HEK293 (cell line): ENCODE results near the gene MCIDAS.

Experiments used
- GLI4 ChIP-seq: fragments of 450-650 bp; formaldehyde crosslinking; IDR thresholded peaks from 2 replicates; pipeline ENCODE4 v1.5.1; 2016; ENCODE audit warnings: missing biosample characterization, missing genetic modification characterization
- ZNF138 ChIP-seq: fragments of 450-650 bp; formaldehyde crosslinking; IDR thresholded peaks from 2 replicates; pipeline ENCODE4 v1.5.1; 2016; ENCODE audit warnings: missing biosample characterization, missing genetic modification characterization, borderline replicate concordance
- ZNF266 ChIP-seq: fragments of 450-650 bp; formaldehyde crosslinking; IDR thresholded peaks from 2 replicates; pipeline ENCODE4 v1.5.1; 2016; ENCODE audit warnings: missing biosample characterization, missing genetic modification characterization, low read depth
- ZNF302 ChIP-seq: fragments of 450-650 bp; formaldehyde crosslinking; IDR thresholded peaks from 2 replicates; pipeline ENCODE4 v1.5.1; 2016; ENCODE audit warnings: missing biosample characterization, missing genetic modification characterization, low read depth
- ZNF350 ChIP-seq: fragments of 450-650 bp; formaldehyde crosslinking; IDR thresholded peaks from 2 replicates; pipeline ENCODE4 v1.5.0; 2017; ENCODE audit warnings: missing biosample characterization, mild to moderate bottlenecking, missing genetic modification characterization
- ZNF501 ChIP-seq: fragments of 450-650 bp; formaldehyde crosslinking; IDR thresholded peaks from 2 replicates; pipeline ENCODE4 v1.5.1; 2016; ENCODE audit warnings: missing biosample characterization, missing genetic modification characterization
- ZNF521 ChIP-seq: fragments of 450-650 bp; formaldehyde crosslinking; IDR thresholded peaks from 2 replicates; pipeline ENCODE4 v1.5.1; 2017; ENCODE audit warnings: missing biosample characterization, mild to moderate bottlenecking, missing genetic modification characterization
- ZNF560 ChIP-seq: fragments of 450-650 bp; formaldehyde crosslinking; IDR thresholded peaks from 2 replicates; pipeline ENCODE4 v1.5.1; 2017; ENCODE audit warnings: missing biosample characterization, missing genetic modification characterization, borderline replicate concordance
- ZNF600 ChIP-seq: fragments of 450-650 bp; formaldehyde crosslinking; IDR thresholded peaks from 2 replicates; pipeline ENCODE4 v1.5.1; 2016; ENCODE audit warnings: missing biosample characterization, missing genetic modification characterization
- ZNF660 ChIP-seq: fragments of 450-650 bp; IDR thresholded peaks from 2 replicates; pipeline ENCODE4 v1.5.1; 2018; ENCODE audit warnings: missing biosample characterization, mild to moderate bottlenecking, missing genetic modification characterization
- ZNF707 ChIP-seq: fragments of 450-650 bp; formaldehyde crosslinking; IDR thresholded peaks from 2 replicates; pipeline ENCODE4 v1.5.1; 2016; ENCODE audit warnings: missing biosample characterization, missing genetic modification characterization
- ZSCAN23 ChIP-seq: fragments of 450-650 bp; formaldehyde crosslinking; IDR thresholded peaks from 2 replicates; pipeline ENCODE4 v1.5.1; 2016; ENCODE audit warnings: missing biosample characterization, missing genetic modification characterization
- TF ChIP-seq, protein P1 (sequence below): fragments of 450-650 bp; formaldehyde crosslinking; IDR thresholded peaks from 2 replicates; pipeline ENCODE4 v1.5.1; 2017; ENCODE audit warnings: missing biosample characterization, mild to moderate bottlenecking, missing genetic modification characterization, moderate library complexity
- TF ChIP-seq, protein P2 (sequence below): fragments of 450-650 bp; formaldehyde crosslinking; IDR thresholded peaks from 2 replicates; pipeline ENCODE4 v1.5.1; 2016; ENCODE audit warnings: missing biosample characterization, missing genetic modification characterization, borderline replicate concordance
- TF ChIP-seq, protein P3 (sequence below): fragments of 450-650 bp; formaldehyde crosslinking; optimal IDR thresholded peaks from 2 replicates; pipeline ENCODE3; 2016; ENCODE audit warnings: missing biosample characterization, mild to moderate bottlenecking, missing genetic modification characterization
- TF ChIP-seq, protein P4 (sequence below): fragments of 450-650 bp; formaldehyde crosslinking; IDR thresholded peaks from 2 replicates; pipeline ENCODE4 v1.5.1; 2016; ENCODE audit warnings: missing biosample characterization, missing genetic modification characterization
- TF ChIP-seq, protein P5 (sequence below): fragments of 450-650 bp; formaldehyde crosslinking; IDR thresholded peaks from 2 replicates; pipeline ENCODE4 v1.5.0; 2017; ENCODE audit warnings: missing biosample characterization, missing genetic modification characterization, borderline replicate concordance
- TF ChIP-seq, protein P6 (sequence below): fragments of 450-650 bp; formaldehyde crosslinking; IDR thresholded peaks from 2 replicates; pipeline ENCODE4 v1.5.1; 2016; ENCODE audit warnings: missing biosample characterization, missing genetic modification characterization
- TF ChIP-seq, protein P7 (sequence below): fragments of 450-650 bp; formaldehyde crosslinking; IDR thresholded peaks from 2 replicates; pipeline ENCODE4 v1.5.1; 2016; ENCODE audit warnings: missing biosample characterization, missing genetic modification characterization

Gene MCIDAS

DNA sequence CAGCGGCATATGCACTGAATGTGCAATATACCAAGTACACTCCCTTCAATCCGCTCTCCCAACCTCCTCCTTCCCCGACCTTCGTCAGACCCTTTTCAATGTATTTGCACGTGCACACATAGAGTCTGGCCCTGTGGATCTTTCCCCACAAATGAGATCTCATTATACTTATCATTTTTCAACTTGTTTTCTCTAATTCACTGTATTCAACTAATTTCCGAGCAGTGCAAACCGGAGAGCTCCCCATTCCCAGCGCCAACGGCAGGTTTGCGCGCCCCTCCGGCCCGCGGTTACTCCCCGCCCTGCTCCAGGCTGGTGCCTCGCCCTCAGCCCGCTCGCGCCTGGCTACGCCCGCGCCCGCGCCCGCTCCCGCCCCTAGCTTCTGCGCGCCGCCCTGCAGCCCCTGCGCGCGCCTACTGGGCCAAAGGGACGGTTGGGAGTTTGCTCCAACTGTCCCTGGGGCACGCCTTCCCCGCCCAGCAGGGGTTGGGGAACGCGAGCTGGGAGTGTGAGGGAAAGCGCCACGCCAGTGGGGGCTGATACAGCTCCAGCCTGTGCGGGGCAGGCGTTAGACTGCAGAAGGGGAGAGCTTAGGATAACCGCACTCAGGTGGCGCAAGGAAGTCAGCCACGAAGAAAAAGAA lies 50.8 kb downstream of the MCIDAS start (continued):
- TF ChIP-seq ZNF501 (tag by site-specific recombination) (peak; percentile 19; the same call in 1 of the 2 replicates), ZNF560 (tag by site-specific recombination) (no peak), ZNF266 (tag by site-specific recombination) (no peak), ZNF350 (tag by site-specific recombination) (no peak), ZNF600 (tag by site-specific recombination) (peak; percentile 94), ZNF521 (tag by site-specific recombination) (no peak), GLI4 (tag by site-specific recombination) (no peak), ZNF138 (tag by site-specific recombination) (no peak), ZNF302 (tag by site-specific recombination) (no peak), ZNF660 (tag by site-specific recombination) (peak; percentile 83), ZNF707 (tag by site-specific recombination) (no peak), ZSCAN23 (tag by site-specific recombination) (no peak)
- TF ChIP-seq, protein P1, sequence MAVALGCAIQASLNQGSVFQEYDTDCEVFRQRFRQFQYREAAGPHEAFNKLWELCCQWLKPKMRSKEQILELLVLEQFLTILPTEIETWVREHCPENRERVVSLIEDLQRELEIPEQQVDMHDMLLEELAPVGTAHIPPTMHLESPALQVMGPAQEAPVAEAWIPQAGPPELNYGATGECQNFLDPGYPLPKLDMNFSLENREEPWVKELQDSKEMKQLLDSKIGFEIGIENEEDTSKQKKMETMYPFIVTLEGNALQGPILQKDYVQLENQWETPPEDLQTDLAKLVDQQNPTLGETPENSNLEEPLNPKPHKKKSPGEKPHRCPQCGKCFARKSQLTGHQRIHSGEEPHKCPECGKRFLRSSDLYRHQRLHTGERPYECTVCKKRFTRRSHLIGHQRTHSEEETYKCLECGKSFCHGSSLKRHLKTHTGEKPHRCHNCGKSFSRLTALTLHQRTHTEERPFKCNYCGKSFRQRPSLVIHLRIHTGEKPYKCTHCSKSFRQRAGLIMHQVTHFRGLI (tag by site-specific recombination): peak; percentile 84; the same call in 1 of the 2 replicates
- TF ChIP-seq, protein P2, sequence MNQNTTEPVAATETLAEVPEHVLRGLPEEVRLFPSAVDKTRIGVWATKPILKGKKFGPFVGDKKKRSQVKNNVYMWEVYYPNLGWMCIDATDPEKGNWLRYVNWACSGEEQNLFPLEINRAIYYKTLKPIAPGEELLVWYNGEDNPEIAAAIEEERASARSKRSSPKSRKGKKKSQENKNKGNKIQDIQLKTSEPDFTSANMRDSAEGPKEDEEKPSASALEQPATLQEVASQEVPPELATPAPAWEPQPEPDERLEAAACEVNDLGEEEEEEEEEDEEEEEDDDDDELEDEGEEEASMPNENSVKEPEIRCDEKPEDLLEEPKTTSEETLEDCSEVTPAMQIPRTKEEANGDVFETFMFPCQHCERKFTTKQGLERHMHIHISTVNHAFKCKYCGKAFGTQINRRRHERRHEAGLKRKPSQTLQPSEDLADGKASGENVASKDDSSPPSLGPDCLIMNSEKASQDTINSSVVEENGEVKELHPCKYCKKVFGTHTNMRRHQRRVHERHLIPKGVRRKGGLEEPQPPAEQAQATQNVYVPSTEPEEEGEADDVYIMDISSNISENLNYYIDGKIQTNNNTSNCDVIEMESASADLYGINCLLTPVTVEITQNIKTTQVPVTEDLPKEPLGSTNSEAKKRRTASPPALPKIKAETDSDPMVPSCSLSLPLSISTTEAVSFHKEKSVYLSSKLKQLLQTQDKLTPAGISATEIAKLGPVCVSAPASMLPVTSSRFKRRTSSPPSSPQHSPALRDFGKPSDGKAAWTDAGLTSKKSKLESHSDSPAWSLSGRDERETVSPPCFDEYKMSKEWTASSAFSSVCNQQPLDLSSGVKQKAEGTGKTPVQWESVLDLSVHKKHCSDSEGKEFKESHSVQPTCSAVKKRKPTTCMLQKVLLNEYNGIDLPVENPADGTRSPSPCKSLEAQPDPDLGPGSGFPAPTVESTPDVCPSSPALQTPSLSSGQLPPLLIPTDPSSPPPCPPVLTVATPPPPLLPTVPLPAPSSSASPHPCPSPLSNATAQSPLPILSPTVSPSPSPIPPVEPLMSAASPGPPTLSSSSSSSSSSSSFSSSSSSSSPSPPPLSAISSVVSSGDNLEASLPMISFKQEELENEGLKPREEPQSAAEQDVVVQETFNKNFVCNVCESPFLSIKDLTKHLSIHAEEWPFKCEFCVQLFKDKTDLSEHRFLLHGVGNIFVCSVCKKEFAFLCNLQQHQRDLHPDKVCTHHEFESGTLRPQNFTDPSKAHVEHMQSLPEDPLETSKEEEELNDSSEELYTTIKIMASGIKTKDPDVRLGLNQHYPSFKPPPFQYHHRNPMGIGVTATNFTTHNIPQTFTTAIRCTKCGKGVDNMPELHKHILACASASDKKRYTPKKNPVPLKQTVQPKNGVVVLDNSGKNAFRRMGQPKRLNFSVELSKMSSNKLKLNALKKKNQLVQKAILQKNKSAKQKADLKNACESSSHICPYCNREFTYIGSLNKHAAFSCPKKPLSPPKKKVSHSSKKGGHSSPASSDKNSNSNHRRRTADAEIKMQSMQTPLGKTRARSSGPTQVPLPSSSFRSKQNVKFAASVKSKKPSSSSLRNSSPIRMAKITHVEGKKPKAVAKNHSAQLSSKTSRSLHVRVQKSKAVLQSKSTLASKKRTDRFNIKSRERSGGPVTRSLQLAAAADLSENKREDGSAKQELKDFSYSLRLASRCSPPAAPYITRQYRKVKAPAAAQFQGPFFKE (tag by site-specific recombination): no peak
- TF ChIP-seq, protein P3, sequence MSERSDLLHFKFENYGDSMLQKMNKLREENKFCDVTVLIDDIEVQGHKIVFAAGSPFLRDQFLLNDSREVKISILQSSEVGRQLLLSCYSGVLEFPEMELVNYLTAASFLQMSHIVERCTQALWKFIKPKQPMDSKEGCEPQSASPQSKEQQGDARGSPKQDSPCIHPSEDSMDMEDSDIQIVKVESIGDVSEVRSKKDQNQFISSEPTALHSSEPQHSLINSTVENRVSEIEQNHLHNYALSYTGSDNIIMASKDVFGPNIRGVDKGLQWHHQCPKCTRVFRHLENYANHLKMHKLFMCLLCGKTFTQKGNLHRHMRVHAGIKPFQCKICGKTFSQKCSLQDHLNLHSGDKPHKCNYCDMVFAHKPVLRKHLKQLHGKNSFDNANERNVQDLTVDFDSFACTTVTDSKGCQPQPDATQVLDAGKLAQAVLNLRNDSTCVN (tag by site-specific recombination): peak; percentile 96
- TF ChIP-seq, protein P4, sequence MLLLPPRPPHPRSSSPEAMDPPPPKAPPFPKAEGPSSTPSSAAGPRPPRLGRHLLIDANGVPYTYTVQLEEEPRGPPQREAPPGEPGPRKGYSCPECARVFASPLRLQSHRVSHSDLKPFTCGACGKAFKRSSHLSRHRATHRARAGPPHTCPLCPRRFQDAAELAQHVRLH (tag by site-specific recombination): no peak
- TF ChIP-seq, protein P5, sequence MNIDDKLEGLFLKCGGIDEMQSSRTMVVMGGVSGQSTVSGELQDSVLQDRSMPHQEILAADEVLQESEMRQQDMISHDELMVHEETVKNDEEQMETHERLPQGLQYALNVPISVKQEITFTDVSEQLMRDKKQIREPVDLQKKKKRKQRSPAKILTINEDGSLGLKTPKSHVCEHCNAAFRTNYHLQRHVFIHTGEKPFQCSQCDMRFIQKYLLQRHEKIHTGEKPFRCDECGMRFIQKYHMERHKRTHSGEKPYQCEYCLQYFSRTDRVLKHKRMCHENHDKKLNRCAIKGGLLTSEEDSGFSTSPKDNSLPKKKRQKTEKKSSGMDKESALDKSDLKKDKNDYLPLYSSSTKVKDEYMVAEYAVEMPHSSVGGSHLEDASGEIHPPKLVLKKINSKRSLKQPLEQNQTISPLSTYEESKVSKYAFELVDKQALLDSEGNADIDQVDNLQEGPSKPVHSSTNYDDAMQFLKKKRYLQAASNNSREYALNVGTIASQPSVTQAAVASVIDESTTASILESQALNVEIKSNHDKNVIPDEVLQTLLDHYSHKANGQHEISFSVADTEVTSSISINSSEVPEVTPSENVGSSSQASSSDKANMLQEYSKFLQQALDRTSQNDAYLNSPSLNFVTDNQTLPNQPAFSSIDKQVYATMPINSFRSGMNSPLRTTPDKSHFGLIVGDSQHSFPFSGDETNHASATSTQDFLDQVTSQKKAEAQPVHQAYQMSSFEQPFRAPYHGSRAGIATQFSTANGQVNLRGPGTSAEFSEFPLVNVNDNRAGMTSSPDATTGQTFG (tag by site-specific recombination): no peak
- TF ChIP-seq, protein P6, sequence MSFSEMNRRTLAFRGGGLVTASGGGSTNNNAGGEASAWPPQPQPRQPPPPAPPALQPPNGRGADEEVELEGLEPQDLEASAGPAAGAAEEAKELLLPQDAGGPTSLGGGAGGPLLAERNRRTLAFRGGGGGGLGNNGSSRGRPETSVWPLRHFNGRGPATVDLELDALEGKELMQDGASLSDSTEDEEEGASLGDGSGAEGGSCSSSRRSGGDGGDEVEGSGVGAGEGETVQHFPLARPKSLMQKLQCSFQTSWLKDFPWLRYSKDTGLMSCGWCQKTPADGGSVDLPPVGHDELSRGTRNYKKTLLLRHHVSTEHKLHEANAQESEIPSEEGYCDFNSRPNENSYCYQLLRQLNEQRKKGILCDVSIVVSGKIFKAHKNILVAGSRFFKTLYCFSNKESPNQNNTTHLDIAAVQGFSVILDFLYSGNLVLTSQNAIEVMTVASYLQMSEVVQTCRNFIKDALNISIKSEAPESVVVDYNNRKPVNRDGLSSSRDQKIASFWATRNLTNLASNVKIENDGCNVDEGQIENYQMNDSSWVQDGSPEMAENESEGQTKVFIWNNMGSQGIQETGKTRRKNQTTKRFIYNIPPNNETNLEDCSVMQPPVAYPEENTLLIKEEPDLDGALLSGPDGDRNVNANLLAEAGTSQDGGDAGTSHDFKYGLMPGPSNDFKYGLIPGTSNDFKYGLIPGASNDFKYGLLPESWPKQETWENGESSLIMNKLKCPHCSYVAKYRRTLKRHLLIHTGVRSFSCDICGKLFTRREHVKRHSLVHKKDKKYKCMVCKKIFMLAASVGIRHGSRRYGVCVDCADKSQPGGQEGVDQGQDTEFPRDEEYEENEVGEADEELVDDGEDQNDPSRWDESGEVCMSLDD (tag by site-specific recombination): no peak
- TF ChIP-seq, protein P7, sequence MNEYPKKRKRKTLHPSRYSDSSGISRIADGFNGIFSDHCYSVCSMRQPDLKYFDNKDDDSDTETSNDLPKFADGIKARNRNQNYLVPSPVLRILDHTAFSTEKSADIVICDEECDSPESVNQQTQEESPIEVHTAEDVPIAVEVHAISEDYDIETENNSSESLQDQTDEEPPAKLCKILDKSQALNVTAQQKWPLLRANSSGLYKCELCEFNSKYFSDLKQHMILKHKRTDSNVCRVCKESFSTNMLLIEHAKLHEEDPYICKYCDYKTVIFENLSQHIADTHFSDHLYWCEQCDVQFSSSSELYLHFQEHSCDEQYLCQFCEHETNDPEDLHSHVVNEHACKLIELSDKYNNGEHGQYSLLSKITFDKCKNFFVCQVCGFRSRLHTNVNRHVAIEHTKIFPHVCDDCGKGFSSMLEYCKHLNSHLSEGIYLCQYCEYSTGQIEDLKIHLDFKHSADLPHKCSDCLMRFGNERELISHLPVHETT: no peak
